HUDEP-2 (cell line): ENCODE measurements around the gene CAMTA1.
A peak's percentile ranks its signal among the peaks of the same experiment; 100 is the strongest.

ENCODE experiments used
- DNase-seq, 76 experiments: peaks; one replicate each; lab custom pipeline; 2025; ENCODE audit not compliant: unreplicated experiment in 76 of 76; lab: John Stamatoyannopoulos, UW

CAMTA1 gene

DNA sequence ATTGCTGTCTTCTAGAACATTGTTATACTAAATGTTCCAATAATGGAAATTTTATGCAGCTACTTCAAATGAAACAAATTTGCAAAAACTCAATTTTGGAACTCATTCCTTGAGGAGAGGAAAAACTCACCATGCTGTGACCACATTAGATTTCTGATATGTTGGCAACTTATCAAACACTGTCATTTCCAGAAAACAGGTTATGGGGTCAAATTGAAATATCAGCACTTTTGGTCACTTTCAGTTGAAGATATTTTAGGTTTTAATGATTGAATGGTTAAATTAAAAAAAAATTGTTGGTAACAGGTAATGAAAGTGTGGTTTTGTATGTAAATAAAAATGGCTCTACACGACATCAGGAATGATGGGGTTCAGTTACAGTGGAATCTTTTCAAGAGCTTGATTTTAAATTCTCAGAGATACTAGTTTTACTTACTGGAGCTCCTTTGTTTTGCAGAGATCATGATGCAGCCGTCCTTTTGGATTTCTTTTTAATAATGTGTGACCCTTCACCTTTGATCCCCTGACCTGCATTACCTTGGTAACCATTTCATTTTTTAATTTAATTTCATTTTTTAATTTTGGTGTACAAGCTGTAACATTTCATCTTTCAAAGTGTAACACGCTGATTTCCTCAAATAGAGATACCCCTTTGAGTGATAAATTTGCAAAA lies 86.2 kb downstream of the CAMTA1 start:
- DNase-seq, result no peak

DNA sequence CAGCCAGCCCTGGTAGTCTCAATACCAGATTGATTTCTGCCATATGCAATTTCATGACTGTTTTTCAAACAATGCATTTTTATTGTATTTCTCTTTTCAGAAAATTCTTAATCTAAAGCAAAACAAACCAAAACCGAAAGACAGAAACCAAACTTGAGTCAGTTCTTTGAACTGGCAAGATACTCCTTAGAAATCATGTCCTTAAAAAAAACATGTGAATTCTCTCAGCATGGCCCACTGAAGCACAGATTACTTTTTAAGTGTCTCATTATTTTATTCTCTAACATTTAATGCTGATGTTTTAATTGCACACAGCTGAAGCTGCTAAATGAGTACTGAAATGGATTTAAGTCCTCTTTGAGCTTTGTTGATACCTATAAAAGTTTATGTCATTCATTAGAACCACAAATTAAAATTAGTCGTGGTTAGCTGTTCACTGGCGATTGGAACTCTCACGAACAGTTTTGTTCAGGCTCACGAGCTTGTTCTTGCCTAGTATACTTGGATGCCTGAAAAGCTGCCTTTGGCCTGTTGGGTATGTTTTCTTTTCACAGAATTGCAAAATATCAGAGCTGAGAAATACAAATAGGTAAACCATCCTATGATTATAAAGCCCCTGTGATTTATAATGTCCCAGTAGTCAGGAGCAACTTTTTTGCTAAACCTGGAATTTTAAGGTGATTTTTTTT lies 87.5 kb downstream of the CAMTA1 start:
- DNase-seq, result no peak

DNA sequence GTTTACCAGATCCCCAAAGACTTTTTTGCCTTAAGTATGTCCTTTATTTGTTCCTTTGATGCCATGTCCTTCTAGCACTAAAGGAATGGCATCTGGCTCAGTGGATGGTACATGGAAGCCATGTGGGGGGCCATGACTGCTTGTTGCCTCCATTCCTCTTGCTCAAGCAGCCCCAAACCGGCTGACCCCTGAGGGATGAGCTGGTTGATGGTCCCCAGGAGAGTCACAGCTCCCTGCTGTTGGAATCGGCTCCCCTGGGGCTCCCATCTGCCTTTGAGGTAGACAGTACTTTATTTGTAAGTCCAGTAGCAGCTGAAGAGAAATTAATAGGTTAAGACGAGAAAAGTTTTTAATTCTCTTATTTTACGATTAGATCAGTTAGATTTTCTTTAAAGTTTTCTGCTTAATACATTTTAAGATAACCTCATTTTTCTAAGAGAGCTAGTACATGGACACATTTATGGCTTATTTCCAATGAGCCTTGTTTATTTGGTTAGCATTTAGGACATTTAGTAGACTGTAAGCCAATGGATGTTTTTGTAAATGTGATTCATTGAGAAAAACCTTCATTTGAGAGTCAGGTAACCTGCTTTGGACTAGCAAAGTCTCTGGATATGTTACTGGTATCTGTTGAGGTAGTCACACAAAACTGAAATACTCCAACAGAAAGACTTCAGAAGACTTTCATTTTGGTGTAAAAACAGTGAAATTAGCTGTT lies 88.2 kb downstream of the CAMTA1 start:
- DNase-seq, result no peak

DNA sequence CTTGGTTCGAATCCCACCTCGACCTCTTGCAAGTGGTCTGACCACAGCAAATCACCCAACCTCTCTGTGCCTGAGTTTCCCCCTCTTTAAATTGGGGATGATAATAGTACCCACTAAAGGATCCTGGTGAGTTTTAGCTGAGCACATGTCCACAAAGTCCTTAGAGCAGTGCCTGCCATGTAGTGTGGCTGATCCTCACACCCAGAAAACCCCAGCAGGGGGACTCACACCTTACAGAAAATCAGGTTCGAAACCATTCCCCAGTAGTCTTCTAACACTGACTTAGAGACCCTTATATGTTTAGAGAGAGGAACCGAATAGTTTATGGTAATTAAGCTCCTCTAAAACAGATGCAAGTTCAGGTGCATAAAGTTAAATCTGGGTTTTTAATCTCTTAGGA lies 89.0 kb downstream of the CAMTA1 start:
- DNase-seq, result no peak

DNA sequence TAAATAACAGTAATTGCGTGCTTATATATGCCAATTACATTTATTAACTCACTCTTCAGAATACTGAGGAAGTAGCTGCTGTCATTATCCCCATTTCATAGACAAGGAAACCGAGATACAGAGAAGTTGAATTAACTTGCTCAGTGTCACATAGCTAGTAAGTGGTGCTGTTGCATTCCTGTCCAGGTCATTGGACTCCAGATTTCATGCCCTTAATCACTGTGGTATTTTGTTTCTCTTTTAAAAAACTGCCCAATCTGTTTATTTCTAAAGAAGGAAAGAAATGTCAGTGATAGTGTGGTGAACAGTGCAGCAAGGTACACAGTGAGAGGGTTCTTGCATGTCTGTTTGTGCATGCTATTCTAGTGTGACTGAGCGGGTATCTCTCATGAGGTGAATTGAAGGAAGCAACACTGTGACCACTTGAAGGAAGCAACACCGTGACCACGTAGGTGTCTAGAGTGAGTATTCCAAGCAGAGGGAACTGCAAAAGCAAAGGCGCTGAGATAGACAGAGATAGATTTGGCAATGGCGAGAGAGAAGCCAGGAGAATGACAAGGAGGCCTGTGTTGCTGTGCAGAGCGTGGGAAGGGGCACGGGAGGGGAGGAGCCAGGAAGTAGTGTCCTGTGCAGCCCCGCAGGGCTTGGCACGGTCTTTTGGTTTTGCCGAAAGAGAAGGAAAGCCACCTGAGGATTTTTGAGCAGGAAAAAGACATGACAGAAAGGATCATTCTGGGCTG lies 95.9 kb downstream of the CAMTA1 start:
- no peak for DNase-seq

DNA sequence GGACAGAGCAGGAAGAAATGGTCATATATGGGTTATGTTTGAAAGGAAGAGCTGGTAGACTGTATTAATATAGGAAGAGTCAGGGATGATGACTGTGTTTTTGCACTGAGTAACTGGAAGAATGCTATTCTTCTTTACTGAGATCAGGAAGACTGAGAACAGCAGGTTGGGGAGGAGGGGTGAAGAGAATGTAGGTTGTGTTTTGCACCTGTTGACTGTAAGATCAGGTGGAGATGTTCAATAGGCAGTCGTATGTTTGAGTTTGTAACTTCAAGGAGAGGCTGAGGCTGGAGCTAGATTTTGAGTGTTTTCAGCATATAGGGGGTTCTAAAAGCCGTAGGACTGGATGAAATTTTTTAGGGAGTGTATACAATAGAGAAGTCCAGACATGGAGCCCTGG lies 97.2 kb downstream of the CAMTA1 start:
- DNase-seq, result no peak

DNA sequence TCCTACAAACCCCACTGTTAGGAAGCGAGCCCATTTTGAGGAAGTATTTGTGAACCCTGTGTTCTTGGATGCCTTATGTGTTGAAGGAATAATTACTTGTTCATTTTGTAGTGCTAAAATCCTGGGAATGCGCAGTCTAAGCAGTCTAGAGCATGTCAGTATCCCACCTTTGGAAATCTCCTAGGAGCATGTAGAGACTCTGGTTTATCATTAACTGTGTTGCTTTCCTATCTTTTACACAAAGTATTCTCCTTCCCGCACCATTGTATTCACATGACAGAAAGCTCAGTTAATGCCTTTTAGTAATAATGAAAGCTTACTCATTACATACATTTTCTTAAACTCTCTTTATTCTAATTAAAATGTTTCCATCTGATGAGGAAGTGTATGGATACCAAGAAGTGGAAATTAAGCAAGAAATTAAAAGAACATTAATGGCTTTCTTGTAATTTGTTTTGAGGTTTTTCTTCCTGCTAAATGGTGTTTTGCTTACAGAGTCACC lies 99.4 kb downstream of the CAMTA1 start:
- no peak for DNase-seq

DNA sequence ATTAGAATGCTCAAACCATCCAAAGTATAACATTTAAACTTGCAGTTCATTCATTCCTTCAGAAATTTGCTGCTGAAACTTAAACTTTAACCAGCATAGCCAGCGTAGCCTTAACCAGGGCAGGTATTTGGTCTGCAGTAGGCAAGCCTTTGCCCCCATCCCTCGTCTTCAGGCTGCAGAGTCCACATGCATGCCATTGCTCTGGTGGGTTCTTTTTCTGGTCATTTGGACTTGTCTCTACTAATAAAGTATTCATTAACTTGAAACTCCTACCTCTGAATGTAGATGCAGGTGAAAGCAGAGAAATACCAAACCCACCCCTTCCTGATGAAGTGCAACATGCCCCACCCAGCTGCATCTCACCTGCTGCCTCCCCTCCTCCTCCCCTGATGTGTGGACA lies 100.2 kb downstream of the CAMTA1 start:
- no peak for DNase-seq

DNA sequence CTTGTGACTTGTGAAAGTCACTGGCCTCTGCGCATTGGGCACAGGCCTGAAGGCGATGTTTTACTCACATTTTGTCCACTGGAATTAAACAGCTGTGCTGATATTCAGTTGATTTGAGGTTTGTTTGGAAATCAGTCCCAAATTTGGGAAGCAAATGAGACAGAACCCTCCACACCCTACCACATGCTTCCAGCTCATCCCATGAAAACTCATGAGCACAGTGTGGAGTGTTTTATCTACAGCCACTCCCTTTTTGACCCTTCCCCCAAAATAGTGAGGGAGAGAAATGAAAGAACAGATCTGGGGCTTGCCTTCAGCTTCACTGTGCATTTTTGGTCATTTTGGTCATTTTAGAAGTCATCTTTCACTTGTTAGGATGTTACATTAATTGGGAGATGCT lies 101.3 kb downstream of the CAMTA1 start:
- DNase-seq, result no peak

DNA sequence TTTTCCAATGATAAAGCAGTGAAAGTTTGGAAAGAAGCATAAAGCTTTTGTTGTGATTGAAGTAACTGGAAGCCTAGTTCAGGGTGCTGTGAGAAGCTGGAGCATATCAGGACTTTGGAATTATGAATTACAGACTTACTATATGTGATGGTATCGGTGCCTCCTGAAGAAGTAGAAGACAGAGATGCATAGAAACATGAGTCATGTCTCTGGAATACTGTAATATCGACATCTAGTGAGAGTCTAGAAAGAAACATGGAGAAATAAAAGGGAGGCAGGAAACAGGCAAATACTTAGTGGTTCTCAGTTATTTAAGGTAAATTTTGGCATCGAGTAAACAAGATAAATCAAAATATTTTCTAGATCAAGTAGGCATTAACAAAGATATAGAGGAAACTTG lies 103.0 kb downstream of the CAMTA1 start:
- DNase-seq, result no peak

DNA sequence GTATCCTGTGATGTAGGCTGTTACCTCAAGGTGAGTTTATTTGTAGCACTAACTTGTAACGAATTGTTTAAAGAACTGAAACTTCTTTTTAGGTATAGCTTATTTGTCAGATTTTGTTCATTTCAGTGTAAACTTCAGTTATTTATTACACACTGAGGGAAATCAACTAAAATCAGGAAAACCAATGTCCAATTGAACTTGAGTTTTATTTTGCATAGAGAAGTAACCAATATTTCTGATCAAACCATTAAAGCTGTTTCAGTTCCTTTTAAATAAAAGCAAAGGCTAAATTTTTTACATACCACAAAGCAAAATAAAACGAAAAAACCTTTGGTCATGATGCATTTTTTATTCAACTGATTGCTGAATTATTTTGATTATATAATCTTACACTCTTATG lies 103.6 kb downstream of the CAMTA1 start:
- no peak for DNase-seq

DNA sequence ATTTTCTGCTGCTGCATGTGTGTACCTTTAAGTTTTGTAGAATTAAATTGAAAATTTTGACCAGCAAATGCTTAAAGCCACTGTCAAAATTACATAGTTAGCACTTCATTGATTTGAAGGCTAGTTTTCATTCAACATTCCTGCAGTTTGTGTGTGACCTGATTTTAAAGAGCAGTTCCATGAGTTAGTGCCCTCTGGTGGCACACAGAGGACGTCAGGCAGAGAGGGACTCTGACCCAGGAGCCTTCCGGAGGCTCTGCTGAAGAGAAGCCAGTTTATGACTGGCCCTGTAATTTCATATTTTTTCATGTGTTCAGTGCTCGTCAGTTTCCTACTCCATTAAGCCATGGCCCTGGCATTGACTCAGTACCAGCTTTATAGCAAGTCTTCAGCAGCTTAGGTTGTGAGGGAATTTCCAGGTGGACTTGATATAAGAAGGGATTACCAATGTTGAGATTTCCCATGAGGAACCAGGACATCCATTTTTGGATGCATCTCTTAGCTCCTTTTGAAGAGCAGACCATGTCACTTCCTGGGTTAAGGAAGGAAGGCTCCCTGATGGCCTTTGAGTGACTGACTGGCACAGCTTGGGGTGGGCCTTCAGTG lies 104.7 kb downstream of the CAMTA1 start:
- DNase-seq, result peak in 33 of 76 experiments; percentile 4 to 46 (median 20)

DNA sequence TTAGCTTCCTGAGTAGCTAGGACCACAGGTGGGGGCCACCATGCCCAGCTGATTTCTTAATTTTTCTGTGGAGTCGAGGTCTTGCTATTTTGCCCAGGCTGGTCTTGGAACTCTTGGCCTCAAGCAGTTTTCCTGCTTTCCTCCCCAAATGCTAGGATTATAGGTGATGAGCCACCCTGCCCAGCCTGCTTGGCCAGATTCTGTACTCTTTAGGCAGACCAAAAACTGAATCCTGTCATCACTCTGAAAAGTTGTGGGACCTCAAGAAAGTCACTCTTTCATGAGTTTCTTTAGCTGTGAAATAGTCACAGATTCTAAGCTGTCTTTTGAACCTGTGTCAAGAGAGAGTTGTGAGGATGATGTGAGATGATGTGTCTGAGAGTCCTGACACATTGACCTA lies 105.4 kb downstream of the CAMTA1 start:
- DNase-seq, result no peak

DNA sequence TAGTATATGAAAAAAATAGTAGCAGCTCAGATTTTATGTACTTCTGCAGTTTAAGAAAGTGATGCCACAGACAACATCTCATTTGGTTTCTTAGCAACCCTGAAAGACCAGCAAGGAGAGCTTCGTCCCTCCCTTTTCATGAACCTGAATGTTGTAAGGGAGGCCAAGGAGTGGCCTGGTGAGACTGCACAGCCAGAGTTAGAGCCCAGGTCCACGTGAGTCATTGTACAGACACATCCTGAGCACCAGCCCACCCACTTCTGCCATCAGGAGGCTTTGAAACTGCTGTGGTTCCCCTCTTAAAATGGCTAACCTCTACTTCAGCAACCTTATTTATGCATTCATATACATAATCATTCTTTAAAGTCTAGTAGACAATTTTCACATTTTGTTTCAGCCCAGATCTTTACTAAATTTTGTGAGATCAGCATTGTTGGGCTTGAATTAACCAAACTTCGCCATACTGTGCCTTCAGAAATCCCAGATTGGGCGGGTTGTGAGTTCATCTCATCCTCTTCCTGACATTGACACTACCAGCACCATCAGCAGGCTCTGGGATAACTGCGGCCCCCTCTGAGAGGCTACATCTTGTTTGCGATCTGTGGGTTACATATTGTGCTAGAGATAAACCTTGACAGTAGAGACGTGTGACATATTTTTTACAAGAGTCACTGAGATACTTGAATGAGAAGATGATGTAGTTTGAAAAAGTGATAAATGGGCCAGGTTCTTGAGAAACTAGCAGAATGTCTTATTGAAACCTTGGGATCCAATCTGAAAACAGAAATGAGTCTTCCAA lies 106.7 kb downstream of the CAMTA1 start:
- DNase-seq, result no peak

DNA sequence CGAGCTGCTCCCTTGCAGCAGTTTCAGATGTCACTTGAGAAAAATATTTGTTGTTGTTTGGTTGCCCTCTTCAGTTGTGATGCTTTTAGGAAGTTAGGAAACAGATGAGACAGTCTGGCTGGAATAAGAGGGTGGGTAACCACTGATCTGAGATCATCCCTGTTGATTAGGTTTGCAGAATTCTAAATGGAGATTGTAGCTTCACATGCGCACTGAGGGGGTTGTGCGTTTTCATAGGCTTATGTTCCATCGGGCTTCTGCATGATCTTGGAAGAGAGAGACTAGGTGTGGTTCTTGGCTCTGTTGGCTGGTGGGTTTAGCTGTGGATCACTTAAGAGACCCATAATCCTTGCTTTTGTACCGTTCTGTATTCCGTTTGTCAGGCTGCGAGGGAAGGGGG lies 108.1 kb downstream of the CAMTA1 start:
- DNase-seq, result no peak

DNA sequence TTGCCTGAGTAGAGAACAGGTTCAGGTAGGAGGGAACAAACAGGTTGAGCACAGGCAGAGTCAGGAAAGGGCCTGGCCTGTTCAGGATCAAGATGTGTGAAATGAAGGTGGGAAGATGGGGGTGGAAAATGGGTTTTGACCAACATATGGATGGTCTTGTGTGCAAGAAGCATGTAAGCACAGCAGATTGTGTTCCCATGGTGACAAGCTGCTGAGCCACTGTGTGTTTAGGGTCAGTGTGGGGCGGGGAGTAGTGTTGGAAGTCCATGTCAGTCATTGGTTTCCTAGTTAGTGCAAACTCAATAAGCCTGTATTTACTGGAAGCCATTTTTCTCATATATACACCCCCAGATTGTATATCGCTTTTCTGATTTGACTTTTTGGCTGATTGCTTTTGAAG lies 111.9 kb downstream of the CAMTA1 start:
- no peak for DNase-seq

DNA sequence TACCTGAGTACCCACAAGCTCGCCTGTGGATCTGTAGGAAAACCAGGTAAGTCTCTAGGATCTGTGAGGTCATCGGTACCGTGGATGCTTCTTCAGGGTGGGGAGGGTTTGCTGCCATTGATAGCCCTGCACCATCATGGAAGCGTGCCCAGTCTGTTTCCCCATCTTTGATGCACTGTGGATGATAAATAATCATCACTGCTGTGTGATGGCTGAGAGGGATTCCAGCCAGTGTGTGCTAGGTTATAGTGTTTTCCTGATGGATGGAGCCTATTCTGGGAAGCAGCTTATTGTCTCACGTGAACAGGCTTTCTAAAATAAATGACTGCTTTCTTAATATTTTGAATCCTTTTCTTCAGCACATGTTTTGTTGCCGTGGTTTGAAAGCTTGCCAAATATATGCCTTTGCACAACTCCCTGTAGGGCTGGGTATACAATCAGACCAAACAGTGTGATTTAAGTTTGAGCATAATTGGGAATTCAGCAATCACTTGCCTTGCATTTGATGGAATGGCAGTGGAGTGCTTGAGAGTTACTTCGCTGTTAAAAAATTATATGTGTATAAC lies 113.8 kb downstream of the CAMTA1 start:
- DNase-seq, result no peak

DNA sequence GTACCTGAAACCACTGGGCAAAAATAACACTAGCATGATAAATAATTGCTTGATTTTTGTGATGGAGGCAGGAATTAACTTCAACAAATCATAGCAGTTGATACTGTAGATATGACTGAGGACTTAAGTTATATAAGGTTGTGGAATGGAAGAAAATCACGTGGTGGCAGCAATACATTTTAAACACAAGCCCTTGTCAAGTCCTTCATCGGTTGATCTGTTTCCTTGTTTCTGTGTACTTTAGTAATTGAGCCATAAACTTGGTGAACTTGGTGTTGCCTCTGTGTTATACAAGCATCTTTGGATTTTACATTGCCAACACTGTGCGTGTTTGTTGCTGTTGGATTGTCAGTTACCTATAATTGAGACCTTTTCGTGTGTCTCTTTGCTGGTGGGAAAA lies 114.4 kb downstream of the CAMTA1 start:
- no peak for DNase-seq

DNA sequence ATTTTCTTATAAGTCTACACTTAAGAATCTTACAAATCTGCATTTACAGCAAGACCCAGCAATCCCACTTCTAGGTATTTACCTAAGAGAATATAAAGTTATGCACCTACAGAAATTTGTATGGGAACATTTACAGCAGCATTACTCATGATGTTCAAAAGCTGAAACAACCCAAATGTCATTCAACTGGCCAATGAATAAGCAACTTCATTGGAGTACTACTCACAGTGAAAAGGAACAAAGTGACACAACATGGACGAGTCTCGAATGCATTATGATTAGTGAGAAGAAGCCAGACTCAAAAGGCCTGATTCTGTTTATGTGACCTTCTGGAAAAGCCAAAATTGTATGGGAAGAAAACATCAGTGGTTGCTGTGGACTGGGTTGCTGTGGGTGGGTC lies 116.9 kb downstream of the CAMTA1 start:
- DNase-seq, result no peak
